PC-3 (cell line): ENCODE data around the gene MIAT.

ENCODE experiments used
- CTCF ChIP-seq: fragments of 300-600 bp; sonication (generic); conservative IDR thresholded peaks from 2 replicates; pipeline ENCODE4 v1.5.1; 2017; ENCODE audit warnings: antibody characterized with exemption, low read depth, mild to moderate bottlenecking, low read length
- EZH2phosphoT487 ChIP-seq: fragments of 300-600 bp; sonication (generic); IDR thresholded peaks from 2 replicates; pipeline ENCODE4 v1.6.1; 2018; ENCODE audit warnings: mild to moderate bottlenecking, antibody characterized with exemption, low read length, borderline replicate concordance

GRCh38 chr22:26634189-26634588, 23.2 kb upstream of the MIAT start:
- TF ChIP-seq CTCF: no peak
- no peak for TF ChIP-seq EZH2phosphoT487
